Measurements from ENCODE around the gene DTNB. TPM values are rescaled to one million over a fixed set of nuclear protein-coding genes. Genes with fewer than 3 reads are reported as not detected.
"Not testable (repeated sequence)": the region's sequence is repeated elsewhere in the genome, so short reads cannot be mapped to it uniquely, and the experiment has no call there.

The DTNB gene
- total RNA-seq, 1 donor from 2014 or later, result 3.3 TPM

DNA sequence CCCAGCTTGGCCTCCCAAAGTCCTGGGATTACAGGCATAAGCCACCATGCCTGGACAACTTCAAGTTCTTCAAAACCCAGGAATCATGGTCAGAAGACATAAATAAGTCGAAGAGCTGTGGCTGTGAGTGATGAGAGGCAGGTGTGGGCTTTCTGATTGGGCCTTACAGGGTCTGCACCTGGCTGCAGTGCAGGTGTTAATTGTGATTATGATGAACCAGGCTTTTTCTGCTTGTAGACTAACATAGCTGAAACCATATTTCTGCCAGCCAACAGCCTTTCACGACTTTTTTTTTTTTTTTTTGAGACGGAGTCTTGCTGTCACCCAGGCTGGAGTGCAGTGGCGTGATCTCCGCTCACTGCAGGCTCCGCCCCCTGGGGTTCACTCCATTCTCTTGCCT lies 14.9 kb upstream of the DTNB start:
- ATAC-seq (no peak), DNase-seq (ENCODE audit: missing footprints) (no peak)
- intact Hi-C loops (cut with DNase I), result no loop called here

DNA sequence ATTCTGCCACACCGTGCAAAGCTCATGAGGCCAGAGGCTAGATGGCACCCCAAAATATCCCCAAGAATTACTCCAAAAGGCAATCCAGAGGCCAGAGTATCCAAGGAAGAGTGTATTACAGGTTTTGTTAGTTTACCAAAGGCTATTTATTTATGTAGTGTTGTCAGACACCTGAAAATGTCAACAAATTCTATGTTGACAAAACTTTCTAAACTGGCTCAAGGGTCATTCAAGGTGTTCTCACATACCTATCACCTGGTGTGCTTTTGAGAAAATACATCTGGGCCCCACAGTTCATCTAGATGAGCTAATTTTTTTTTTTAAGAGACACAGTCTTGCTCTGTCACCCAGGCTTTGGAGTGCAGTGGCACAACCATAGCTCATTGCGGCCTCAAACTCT lies 12.4 kb upstream of the DTNB start:
- ATAC-seq, result no peak
- intact Hi-C loops (cut with DNase I), result no loop called here
- DNase-seq (ENCODE audit: missing footprints), result no peak

- ATAC-seq (no peak), DNase-seq (ENCODE audit: missing footprints) (no peak)
- intact Hi-C loops (cut with DNase I), result no loop called here
These were observed 11.4 kb upstream of the DTNB start for GRCh38 chr2:25684577-25685473.

DNA sequence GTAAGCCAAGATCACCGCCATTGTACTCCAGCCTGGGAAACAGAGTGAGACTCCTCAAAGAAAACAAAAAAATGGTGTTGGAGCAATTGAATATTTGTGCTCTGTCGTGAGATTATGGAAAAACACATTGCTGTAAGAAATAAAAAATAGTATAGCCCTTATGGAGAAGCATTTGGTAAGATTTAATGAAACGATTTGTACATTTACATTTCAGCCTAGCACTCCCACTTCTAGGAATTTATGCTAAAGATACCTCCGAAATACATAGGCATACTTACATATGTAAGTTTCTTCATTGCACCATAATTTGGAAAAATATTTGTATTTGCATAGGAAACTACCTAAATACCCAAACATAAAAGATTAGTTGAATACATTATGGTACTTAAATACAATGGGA lies 8.7 kb upstream of the DTNB start:
- intact Hi-C loops (cut with DNase I), result no loop called here
- no peak for ATAC-seq
- no peak for DNase-seq (ENCODE audit: missing footprints)

DNA sequence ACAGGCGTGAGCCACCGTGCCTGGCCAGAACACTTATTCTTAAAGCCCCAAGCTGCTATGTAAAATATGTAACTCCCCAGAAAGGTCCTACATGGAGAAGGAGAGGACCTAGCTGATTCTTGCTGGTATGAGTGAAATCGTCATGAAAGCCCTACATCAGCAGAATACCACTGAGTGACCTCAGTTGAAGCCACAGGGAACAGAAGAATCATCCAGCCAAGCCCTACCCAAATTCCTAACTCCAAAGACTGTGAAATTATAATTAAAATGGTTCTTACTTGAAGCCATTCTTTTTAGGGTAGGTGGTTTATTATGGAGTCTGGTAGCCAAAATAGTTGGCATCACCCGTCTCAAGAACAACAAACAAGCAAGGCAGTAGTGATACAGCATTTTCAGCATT lies 4.5 kb upstream of the DTNB start:
- DNase-seq (ENCODE audit: missing footprints) (no peak), ATAC-seq (no peak)
- intact Hi-C loops (cut with DNase I), result loop anchor here (10.0 kb wide), 1 partner anchor 197 kb away; the partner anchor contains the start of gene ASXL2

- DNase-seq (ENCODE audit: missing footprints) (no peak), ATAC-seq (no peak)
- intact Hi-C loops (cut with DNase I), result loop anchor here (10.0 kb wide), 1 partner anchor 201 kb away; the partner anchor contains the start of gene ASXL2
These were observed 643 bp upstream of the DTNB start for GRCh38 chr2:25674077-25674362.

DNA sequence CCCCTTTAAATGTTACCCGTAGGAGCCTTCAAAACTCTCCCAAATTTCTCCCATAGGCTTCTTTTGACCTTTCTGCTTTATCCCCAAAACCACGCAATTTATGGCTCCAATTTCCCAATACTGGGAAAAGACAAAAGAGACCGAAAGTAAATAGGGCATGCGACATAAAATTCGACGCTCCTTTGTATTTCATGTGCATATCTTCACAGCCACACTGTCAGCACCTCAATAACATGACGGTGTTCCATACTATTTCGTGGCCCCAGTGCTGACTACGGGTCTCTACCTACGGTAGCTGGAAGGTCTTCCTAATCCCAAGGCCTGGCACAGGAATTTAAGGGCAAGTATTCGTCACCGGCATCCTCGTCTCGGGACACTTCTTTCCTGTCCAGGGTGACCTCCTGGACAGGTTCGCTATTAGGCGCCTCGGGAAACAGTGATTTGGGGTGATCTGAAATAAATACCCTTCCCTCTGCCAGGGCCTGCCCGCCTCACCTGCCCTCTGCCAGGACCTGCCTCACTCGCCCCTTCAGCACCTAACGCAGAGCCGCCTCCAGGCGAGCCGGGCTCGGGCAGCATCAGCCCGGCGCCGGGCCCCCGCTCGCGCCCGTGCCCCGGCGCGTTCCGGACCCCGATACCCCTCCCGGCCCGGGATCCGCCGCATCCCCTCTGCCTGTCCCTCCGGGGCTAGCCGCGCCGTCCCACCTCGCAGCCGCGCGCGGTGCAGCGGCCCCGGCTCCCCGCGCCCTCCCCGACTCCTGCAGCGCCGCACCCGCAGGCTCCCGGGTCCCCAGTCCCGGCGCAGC lies 680 bp downstream of the DTNB start:
- DNase-seq (ENCODE audit: missing footprints), result peak; percentile 74
- peak; percentile 51 for ATAC-seq
- intact Hi-C loops (cut with DNase I), result loop anchor here (10.0 kb wide), 1 partner anchor 202 kb away; the partner anchor contains the start of gene ASXL2

GRCh38 chr2:25671622-25672021 lies 1.8 kb downstream of the DTNB start:
- ATAC-seq (no peak), DNase-seq (ENCODE audit: missing footprints) (no peak)
- intact Hi-C loops (cut with DNase I), result loop anchor here (10.0 kb wide), 1 partner anchor 203 kb away; the partner anchor contains the start of gene ASXL2

GRCh38 chr2:25669520-25669919 lies 3.9 kb downstream of the DTNB start:
- ATAC-seq (no peak), DNase-seq (ENCODE audit: missing footprints) (no peak)
- intact Hi-C loops (cut with DNase I), result no loop called here

DNA sequence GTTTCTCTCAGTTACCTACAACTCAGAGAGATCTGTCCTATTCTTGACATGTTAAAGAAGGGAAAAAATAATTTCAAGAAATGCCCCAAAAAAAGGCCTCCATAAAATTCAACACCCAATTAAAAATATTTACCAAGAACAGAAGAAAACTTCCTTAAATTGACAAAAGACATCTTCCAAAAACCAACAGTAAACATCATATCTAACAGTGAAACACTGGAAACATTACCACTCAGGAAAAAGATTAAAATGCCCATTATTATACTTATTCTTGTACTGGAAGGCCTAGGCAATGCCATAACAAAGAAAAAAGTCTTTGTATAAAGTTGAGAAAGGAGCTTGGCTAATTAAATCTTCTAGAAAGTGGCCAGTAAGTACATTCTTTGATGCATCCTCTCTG lies 7.2 kb downstream of the DTNB start:
- intact Hi-C loops (cut with DNase I), result no loop called here
- DNase-seq (ENCODE audit: missing footprints) (no peak), ATAC-seq (no peak)

GRCh38 chr2:25665429-25665828 lies 7.9 kb downstream of the DTNB start:
- not testable (repeated sequence) for DNase-seq (ENCODE audit: missing footprints); ATAC-seq
- intact Hi-C loops (cut with DNase I), result loop anchor here (2.0 kb wide), 1 partner anchor 57 kb away; no protein-coding TSS in a partner anchor

DNA sequence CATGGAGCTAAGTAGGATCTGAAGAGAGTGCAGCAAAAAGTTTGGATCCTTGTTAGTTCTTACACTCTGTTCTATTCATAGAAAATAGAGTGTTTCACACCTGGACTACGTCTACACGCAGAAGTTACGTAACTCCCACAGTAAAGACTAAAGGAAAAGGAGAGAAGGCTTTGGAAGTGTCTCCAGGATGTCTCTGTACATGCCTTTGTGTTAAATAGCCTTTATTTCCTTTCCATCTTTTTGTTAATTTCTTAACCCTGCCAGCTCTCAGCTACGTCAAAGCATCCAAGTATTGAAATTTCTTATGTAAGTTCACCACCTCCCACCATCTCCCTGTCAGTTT lies 8.4 kb downstream of the DTNB start:
- DNase-seq (ENCODE audit: missing footprints) (no peak), ATAC-seq (no peak)
- intact Hi-C loops (cut with DNase I), result loop anchor here (2.0 kb wide), 1 partner anchor 56 kb away; no protein-coding TSS in a partner anchor

DNA sequence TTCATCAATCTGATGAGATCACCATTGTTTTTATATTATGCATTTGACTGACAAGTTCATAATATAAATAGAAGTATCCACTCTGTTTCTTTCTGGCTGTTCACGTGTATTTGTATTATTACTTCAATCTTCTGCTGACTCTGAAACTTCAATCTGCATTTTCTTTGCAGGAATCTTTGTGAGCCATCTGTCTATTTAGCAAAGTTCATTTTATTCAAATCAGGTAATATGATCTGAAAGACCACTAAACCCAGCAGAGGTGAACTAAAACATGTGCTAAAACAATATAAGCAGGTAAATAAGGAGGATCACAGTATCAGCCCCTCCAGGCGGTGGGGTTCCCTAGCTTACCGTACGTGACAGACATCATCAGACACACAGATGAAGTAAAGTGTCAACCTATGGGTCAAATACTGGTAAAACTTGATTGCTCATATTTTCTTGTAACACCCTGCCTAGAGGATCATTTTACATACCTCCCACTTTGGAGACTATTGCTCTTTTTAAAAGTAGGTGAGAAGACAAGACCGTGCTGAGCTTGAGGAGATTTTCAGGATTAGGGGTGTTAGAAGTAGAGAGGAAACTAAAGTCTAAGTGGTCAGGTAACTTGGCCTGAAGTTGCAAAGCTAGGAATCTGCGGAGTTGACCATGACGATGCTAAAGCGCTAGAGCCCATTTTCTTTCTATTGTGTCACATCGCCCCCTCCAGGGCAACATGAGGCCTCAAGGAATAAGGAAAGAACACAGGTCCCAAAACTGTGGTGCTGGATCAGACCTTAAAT lies 9.0 kb downstream of the DTNB start:
- no peak for DNase-seq (ENCODE audit: missing footprints)
- intact Hi-C loops (cut with DNase I), result loop anchor here (2.0 kb wide), 1 partner anchor 56 kb away; no protein-coding TSS in a partner anchor
- ATAC-seq, result peak; percentile 46

DNA sequence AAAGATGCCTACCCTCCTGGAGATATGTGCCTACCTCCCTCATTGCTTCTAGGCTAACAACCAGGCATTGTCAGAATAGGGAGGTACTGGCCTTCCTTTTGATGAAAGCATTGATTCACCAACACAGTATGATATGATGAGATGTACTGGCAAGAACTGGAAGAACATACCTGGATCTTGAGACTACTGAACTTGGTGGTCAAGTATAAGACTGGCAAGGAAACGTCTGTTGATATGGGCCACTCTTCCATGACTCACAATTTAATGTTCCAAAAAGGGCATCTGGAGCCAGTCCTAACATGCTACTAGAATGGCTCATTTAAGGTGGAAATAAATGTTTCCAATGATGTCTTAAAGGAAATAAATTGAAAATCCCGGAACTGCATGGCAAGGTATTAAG lies 18.1 kb downstream of the DTNB start:
- DNase-seq (ENCODE audit: missing footprints), result no peak
- intact Hi-C loops (cut with DNase I), result no loop called here
- ATAC-seq, result no peak

DNA sequence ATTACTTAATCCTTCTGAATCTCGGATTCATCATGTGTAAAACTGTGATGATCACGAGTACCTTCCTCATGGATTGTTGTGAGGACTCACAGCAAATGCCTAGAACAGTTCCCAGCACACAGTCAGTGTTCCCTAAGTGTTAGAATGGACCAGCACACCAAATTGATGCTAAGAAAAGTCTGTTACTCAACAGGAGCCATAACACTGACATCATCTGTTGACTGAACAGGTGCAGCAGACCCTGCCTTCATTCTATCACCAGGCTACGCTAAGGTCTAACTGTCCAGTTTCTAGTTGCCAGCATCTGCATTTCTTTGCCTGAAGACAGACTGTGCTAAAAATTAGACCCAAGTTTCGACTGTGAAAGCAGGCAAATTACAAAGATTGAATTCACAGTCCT lies 18.6 kb downstream of the DTNB start:
- DNase-seq (ENCODE audit: missing footprints) (no peak), ATAC-seq (no peak)
- intact Hi-C loops (cut with DNase I), result no loop called here

- intact Hi-C loops (cut with DNase I), result no loop called here
- ATAC-seq (no peak), DNase-seq (ENCODE audit: missing footprints) (no peak)
These were observed 21.5 kb downstream of the DTNB start for GRCh38 chr2:25651782-25652455.

DNA sequence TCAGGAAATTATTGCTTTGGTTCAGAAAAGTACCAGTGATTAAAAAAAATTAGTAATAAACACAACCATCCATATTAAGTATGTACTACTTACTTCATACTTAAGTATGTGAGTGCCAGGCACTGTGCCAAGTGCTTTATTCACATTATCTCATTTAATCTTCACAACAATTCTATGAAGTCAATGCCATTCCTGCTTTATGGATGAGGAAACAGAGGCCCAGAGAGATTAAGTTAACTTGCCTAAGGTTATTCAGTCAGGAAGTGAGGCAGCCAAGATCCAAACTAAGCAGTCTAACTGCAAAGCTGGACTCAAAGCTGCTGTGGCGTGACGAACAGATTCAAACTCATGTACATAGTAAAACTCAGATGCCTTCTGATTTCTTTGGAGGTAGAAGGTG lies 22.3 kb downstream of the DTNB start:
- intact Hi-C loops (cut with DNase I), result no loop called here
- ATAC-seq, result no peak
- no peak for DNase-seq (ENCODE audit: missing footprints)

DNA sequence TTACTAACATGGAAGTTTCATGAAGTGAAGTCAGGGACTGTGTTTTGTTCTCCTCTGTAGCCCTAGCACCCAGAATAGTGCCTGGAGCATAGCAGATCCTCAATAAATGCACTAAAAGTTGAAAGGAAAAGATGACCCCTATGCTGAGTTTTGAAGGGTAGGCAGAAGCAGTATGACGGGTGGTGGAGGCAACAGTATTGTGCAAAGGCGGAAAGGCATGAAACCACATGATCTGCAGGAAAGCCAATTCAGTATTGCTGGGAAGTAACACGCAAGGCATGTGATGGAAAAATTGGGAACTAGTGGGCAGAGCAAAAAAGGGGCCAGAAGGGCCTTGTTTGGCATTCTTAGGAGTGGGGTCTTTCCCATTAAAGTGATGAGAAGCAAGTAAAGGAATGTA lies 23.1 kb downstream of the DTNB start:
- DNase-seq (ENCODE audit: missing footprints) (no peak), ATAC-seq (no peak)
- intact Hi-C loops (cut with DNase I), result no loop called here

- intact Hi-C loops (cut with DNase I), result no loop called here
- DNase-seq (ENCODE audit: missing footprints), result no peak
- ATAC-seq, result no peak
These were observed 23.6 kb downstream of the DTNB start for GRCh38 chr2:25649786-25650185.
